NCI-H226 (cell line): ENCODE results near the gene MTUS2.
"Not testable (repeated sequence)": the region's sequence is repeated elsewhere in the genome, so short reads cannot be mapped to it uniquely, and the experiment has no call there.

ENCODE experiments used
- DNase-seq: peaks from one replicate; pipeline ENCODE4 v3.0.0-alpha.2; 2015

MTUS2 gene

DNA sequence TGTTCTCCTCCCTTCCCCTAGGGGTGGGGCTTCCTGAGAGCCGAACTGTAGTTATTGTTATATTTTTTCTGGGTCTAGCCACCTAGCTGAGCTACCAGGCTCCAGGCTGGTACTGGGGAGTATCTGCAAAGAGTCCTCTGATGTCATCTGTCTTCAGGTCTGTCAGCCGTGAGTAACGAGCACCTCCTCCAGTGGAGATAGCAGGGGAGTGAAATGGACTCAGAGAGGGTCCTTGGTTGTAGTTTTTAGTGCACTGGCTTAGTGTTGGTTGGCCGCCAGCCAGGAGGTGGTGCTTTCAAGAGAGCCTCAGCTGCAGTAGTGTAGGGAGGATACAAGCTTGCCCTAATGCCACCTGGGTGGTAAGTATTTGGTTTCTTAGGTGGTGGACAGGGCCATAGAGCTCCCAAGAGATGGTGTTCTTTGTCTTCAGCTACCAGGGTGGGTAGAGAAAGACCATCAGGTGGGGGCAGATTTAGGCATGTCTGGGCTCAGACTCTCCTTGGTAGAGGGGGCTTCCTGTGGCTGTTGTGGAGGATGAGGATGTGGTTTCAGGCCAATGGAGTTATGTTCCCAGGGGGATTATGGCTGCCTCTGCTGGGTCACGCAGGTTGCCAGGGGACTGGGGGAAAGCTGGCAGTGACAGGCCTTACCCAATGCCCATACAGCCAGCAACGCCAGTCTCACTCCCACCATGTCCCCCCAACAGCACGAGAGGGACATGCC, 525.9 kb downstream of the MTUS2 start:
- not testable (repeated sequence) for DNase-seq

DNA sequence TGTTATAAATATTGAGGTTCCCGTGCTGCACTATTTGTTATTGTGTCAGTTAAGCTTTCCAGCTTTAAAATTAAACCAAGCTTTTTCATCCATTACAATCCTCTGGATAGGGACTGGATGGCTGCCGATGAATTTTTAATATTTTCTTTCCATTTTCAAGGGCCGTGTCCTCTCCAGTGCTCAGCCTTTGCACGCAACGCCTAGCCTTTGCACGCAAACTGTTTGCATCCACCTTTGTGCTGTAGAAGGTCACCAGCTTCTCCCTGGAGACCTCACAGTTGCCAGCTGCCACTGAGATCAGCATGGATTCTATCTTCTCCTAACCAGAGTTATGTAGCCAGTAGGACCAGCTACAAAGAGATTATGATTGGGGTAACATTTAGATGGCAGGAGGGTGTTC, 534.9 kb downstream of the MTUS2 start:
- DNase-seq: no peak

DNA sequence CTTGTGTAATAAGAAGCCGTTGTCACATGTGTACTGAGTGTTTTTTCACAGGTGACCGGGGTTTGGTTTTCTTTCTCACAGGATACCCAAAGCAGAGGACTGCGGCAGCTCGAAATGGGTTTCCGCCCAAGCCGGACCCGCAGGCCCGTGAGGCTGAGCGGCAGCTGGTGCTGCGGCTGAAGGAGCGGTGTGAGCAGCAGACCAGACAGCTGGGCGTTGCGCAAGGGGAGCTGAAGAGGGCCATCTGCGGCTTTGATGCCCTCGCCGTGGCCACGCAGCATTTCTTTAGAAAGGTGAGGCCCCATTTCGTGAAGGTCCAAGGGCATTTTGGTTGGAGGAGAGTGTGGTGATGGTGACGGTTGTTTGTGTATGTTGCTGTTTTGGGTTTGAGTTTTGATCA, 539.0 kb downstream of the MTUS2 start:
- DNase-seq: no peak

DNA sequence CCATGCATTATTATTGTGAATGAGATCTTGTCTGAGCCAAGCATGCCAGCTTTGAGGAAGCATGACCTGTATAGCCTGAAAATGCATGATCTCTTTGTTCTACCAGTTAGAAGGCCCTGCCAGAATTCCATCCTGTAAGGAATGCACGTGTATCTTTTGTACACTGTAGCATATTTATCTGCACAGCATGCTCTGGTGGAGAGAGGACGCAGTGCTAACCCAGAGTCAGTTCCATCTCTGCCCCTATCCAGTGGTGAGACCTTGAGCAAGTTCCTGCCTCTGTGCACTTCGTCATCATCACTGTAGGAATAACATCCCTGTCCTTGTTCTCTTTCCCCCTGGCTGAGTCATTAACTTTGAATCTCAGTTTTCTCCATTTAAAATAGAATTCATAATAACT, 541.6 kb downstream of the MTUS2 start:
- no peak for DNase-seq

DNA sequence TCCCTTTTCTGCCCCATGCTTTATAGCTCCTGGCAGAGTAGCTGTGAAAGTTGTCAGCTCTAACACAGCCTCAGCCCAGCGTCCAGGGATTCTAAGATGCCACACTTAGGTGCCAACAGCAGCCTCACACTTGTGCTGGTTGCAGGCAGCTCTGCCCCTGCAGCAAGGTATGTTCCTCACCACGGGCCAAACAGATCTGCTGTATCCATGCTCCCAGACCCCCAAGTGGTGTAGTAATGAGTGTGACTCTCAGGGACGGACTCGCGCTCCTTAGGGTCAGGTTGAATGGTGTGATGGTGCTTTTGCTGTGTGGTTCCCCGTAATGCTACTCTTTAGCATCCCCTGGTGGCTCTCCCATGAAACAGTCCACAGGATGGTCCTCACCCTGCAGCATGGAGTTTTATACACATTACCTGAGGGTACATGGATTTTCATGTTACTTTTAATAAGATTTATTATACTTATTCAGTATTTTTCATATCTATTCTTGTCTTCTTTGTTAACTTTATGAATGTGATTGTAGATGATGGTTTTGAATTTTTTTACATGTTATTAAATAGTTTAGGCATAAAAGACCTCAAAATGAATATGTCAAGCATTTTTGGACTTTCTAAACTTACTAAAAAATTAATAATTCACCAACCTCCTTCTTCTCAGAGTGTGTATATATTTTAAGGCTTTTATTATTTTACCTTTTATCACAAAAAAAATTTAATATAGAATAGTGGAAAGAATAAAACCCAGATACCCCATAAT, 542.9 kb downstream of the MTUS2 start:
- DNase-seq: no peak

DNA sequence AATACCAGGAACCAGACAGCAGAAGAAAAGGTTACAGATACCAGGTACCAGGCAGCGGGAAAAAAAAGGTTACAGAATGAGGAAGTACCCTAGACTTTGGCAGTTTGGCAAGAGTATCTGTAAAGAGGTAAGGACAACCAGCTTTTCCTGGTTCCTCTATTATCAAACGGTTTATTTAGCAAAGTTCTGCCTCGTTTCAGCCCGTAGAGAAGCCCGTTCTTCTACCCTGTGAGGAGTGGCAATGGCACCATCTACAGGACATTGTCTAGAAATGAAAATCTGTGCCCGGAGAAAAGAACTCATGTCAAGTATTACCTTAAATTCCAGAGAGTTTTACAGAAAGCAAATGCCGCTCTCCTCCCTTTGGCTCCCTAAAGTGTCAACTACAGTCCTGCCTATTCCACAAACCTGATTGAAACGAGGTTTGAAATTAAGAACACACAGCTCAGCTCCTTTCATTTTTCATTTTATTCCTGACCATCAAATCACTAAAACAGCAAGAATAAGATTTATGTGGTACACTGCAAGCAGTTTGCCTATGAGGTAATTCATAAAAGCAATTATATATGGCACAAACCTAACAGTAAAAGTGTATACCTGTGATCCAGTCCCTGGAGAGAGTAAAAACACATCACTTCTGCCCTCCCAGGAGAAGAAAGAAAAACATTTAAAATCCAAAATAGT, 549.1 kb downstream of the MTUS2 start:
- no peak for DNase-seq

DNA sequence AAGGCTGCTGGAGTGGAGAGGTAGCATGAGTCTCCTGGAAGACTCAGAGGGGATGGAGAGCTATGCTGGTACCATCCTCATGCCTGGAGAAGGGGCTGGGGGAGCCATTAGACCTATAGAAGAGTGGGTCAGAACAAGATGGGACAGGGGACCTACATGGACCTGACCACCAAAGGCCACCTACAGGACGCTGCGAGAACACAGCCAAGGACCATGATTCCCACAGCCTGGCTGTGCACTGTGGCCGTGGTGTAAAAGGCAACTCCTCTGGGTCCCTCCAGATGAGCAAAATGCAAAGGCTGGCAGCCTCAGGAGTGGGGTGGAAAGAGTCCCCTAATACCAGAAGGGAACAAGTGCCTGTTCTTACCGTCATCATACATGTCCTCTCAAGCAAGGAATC, 559.1 kb downstream of the MTUS2 start:
- no peak for DNase-seq

DNA sequence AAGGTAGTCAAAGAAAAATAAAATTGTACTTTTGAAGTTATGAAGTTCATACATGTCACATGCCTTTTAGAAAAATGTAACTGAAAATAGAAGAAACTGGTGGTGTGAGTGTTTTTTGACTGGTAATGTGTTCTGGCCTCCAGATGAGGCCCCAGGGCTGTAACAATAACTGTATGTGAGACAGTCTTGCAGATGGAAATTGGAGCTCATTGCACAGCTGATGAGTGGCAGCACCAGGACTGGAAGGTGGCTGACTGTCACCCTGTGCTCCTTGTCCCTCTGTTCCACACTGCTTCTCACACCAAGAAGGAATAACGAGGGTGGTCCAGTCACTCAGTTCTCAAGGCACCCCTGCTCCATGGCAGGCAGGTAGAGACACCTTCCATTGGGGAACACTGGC, 559.7 kb downstream of the MTUS2 start:
- DNase-seq: no peak

DNA sequence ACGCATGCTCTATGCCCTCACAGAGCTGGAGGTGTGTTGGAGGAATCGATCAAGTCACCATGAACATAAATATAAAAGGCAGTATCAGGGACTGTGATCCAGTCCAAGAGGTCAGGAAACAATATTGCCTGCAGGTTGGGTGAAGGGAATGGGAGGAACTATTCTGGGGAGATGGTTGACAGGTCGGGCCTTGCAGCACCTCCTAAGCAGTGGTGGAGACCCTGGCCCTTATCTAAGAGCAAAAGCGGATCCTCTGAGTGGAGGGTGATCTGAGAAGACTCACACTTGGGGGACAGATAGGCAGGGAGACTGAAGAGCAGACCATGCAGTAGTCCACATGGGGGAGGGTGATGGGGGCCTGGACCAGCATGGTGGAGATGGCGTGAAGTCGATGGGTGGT, 561.9 kb downstream of the MTUS2 start:
- no peak for DNase-seq

DNA sequence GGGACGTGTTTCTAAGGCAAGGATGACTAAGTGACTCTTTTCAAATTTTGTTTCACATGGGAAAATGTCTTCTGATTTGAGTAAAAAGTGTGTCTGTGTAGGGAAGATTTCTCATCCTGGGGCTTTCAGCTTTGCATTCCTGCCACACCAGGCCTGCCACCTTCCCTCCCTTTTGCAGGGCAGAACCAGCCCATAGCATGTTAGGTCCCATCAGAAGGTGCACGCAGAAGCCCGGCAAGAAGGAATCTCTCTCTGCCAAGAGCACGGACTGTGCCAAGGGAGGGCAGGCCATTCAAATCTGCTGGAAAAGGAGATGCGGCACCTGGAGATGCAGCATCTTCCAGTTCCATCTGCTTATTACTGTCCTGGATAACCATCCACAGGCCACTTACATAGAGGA, 563.3 kb downstream of the MTUS2 start:
- no peak for DNase-seq

DNA sequence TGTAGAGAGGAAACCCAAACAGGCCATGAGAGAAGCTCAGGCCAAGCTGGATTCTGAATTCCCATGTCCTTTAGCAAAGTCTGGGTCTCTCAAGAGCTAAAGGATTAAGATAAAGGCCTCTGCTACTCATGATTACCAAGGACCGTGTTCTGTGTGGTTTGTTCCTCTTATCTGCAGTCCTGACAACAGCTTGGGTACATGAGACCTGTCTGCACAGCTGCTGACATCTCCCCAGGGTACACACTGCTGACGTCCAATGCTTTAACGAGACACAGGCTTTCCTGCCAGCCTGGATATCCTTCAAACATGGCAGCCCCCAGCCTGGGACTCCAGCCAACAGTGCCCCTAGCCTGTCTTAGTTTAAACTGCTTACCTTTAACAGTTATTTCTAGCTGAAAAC, 564.3 kb downstream of the MTUS2 start:
- DNase-seq: no peak

DNA sequence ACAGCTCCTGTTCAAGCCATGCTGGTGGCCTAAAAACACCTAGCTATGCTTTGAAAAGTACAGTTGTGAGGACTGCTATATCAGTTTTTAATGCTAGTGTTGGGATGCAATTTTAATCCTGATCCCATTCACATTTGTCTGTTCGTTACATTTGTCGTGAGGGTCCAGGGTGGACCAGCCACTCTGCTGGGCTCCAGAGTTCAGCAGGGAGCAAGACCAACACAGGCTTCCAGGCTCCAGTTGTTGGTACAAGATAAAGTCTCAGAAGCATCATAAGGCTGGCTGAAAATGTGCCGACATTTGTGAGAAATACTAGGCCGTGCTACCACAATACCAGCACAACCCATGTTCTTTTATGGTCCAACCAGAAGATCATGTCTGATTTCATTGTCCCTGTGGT, 564.7 kb downstream of the MTUS2 start:
- DNase-seq: no peak

DNA sequence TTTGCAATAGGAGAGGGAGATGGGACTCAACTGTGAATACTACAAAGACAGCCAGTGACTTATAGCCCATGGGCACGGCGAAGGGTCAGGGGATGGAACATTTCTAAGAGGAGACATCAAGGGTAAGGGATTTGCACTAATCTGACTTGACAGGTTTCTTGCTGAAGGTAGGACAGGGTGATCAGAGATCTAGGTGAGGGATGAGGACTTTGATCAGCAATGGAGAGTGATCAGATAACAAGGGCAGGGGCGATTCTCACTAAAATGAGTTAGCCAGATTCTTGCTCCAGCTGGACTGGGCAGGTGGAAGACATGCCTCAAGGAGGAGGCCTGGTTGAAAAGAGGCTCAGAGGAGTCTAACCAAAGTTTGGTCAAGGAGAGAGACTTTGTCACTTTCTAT, 566.1 kb downstream of the MTUS2 start:
- DNase-seq: no peak

DNA sequence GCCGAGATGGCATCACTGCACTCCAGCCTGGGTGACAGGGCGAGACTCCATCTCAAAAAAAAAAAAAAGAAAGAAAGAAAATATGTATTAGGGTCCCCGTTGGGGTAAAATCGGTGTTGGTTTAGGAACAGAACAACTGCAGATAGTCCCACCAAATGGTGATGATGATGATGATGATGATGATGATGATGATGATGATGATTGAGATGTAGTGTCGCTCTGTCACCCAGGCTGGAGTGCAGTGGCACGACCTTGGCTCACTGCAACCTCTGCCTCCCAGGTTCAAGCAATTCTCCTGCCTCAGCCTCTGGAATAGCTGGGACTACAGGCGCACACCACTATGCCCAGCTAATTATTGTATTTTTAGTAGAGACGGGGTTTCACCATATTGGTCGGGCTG, 570.5 kb downstream of the MTUS2 start:
- DNase-seq: not testable (repeated sequence)

DNA sequence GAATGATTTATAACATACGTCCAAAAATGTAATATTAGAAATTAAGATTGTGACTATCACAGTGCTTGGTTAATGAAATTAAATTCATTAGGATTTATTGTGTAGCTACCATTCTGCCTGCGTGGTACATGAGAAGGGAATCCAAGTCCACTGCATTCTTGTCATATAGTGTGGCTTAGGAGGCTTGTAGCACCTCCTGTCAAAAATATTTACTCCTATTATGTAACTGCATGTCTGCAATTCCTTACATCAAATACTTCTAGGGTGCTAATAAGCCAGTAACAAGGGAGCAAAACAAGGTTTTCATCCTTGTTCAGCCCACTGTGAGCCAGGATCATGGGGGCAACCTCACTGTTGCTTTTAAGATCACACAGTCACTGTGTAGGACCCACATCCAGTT, 576.3 kb downstream of the MTUS2 start:
- no peak for DNase-seq

DNA sequence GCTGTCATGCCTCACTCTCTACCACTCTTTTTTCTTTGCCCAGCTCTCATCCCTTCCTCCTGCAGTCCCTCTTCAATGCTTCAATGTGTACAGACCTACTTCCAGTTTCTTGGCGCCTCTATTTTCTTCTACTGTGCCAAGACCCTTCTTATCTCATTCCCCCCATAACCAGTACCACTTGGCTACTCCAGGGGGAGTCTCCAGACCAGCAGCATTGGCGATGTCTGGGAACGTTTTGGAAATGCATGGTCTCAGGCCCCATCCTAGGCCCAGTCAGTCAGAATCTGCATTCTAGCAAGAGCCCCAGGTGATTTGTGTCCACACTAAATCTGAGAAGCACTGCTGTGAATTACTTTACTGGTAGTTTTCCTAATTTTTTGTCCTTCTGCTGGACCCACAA, 577.1 kb downstream of the MTUS2 start:
- DNase-seq: no peak

DNA sequence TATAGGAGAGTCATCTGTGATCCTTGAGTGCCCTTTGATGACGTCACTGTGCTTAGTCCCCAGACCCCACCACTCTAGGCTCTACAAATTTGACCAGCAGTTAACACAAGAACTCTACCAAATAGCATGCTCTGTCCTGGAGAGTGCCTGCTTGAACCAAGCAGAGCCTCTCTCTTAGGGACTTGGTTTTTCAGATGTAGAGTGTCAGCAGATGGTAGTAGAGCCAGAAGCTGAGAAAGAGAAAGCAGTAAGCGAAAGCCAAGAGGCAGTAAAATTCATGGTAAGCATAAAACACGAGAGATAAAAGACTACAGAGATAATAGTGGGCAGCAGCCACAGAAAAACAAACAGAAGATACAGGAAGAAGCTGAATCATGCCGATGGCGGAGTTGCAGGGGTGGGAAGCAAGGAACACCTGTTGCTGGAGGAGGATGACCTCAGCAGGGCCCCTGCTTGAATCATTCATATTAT, 582.1 kb downstream of the MTUS2 start:
- peak; percentile 3 for DNase-seq

DNA sequence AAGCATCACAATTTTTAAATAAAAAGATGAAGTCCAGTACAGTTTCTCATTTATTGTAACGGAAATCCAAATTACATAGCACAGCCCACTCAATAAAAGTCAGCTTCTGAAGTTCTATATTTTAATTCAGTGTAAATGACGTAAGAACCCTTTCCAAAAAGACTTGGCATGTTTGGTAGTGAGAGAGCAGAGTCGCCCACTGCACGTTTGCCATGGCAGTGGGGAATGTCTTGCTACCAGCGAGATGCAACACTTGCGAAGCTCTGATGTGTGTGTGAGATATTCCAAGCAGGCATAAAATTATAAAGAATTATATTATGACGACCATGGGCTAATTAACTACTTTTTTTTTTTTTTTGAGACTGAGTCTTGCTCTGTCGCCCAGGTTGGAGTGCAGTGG, 585.3 kb downstream of the MTUS2 start:
- DNase-seq: no peak

DNA sequence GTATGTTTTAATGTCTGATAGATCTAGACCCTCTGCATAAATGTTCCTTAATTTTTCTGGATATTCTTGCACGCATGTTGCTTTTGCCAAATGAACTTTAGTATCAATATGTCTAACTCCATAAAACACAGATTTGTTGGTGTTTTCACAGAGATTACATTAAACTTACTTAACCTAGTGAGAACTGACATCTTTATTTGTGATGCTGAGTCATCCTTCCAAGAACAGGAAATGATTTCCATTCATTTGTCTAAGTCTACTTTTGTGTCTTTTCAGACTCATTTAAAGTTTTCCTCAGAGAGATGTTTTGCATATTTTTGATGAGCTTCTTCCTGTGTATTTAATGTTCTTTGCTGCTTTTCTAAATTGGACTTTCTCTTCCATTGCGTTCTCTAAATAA, 591.3 kb downstream of the MTUS2 start:
- DNase-seq: no peak

DNA sequence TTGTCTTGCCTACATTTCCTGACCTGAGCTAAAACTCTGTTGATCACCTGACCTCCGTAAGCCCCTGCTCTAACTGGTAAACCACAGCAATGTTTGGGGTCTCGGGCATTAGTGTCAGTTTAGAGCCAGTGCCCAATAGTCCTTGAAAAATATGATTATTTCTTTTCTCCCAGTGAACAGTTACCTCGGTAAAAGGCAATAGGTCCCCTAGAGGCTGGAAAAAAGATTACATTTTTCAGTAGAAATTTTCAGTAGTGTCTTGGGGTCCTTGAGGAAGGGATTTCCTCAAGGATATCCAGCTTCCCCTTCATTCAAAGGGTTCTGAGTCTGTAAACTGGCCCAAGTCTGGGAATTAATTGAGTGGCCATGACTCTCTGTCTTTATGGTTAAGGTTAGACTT, 597.9 kb downstream of the MTUS2 start:
- DNase-seq: no peak

DNA sequence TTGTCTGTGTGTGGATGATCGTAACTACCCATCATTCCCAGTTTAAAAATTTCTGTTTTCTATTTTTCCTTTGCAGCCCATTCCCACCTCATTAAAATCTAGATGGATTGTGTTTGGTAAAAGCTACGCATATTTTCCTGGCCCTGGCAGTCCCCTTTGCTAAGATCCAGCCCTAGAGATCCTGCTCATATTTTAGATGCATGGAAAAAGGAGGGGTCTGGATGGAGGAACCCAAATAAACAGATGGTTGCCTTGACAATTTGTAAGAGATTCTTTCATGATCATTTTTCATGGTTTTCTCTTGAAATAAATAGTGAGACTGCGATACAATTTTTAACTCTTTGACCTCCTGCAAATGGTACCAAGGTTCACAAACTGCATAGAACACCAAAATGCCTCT, 601.0 kb downstream of the MTUS2 start:
- no peak for DNase-seq

DNA sequence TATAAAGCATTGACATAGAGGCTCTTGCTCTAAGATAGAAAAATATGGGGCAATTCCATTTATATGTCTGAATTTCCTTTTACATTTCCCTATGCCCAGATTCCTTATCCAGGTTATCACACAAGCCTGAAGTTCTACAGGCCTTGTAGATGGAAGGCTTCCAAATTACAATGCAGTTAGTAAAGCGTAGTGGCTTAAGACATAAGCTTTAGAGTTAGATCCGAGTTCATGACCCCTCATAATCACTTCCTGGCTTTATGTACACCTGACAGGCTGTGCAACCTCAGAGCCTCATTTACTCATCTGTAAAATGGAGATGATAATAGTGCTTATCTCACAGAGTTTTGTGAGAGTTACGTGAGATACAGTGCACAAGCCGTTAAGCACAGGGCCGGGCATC, 601.9 kb downstream of the MTUS2 start:
- no peak for DNase-seq

DNA sequence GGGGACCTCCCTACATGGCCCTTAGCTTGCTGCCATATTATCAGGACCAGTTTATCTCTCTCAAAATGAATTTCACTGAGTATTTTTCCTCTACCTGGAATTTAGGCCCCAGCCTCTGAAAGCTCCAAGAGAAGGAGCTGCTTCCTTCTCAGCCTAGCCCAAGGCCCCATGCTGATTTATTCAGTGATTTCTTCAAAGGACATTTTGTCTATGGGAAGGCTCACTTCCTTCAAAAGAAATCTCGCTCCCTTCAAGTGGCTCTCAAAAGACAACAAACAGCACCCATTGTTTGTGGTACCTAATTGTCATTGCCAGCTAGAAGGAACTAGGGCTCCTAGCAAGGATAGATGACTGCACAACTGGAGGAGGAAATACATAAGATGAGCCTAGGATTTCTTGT, 602.9 kb downstream of the MTUS2 start:
- DNase-seq: no peak

DNA sequence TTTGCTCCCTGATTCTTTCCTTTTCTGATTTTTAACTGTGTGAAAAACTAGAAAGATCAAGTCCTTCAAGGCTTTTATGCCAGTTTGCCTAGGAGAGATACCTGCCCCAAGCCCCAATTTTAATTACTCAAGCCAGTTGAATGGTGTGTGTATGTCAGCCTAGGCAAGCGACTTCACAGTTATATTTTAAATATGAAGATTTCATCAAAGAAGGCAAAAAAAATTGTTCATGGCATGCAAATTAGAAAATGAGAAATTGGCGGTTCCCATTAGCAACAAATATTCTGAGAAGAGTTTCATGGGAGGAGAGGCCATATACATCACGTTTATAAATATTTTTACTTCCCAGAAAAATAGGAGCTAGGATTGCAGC, 607.8 kb downstream of the MTUS2 start:
- no peak for DNase-seq
